Measurements from ENCODE around the gene ZNRF3. TPM values are rescaled to one million over a fixed set of nuclear protein-coding genes. Genes with fewer than 3 reads are reported as not detected.
A peak's percentile ranks its signal among the peaks of the same experiment; 100 is the strongest.

The ZNRF3 gene
- total RNA-seq, 2 donors from 2014 or later, result 7.9 to 11.5 TPM

GRCh38 chr22:29096736-29097669 is 213.6 kb downstream of the ZNRF3 start:
- Histone ChIP-seq H3K4me1 (peaks cover 0 to 38% of the 10 kb centered on the region in 2 donors), H3K36me3 (peaks cover 9% of the 10 kb centered on the region), H3K27me3 (no peaks in the 10 kb centered on the region), H3K4me3 (no peak overlapping the region), H3K9me3 (no peaks in the 10 kb centered on the region), H3K27ac (peak overlapping the region; percentile 70 to 89)
- TF ChIP-seq CTCF (IDR thresholded peaks at IDR 0.05), result no peak
- DNase-seq (ENCODE audit: low spot score), result no peak

- DNase-seq (ENCODE audit: low spot score), result no peak
- H3K4me1 ChIP-seq, result peaks cover 0 to 25% of the 10 kb centered on the region in 2 donors
- H3K27me3 ChIP-seq, result no peaks in the 10 kb centered on the region
- no peaks in the 10 kb centered on the region for H3K9me3 ChIP-seq
- no peak for TF ChIP-seq CTCF (IDR thresholded peaks at IDR 0.05)
- no peak overlapping the region for H3K27ac ChIP-seq
- H3K36me3 ChIP-seq, result peaks cover 9% of the 10 kb centered on the region
- no peak overlapping the region for H3K4me3 ChIP-seq
These were observed 214.9 kb downstream of the ZNRF3 start for GRCh38 chr22:29098296-29098695.

GRCh38 chr22:29102300-29102699 is 218.9 kb downstream of the ZNRF3 start:
- Histone ChIP-seq H3K27me3 (no peaks in the 10 kb centered on the region), H3K9me3 (no peaks in the 10 kb centered on the region), H3K4me3 (no peak overlapping the region), H3K27ac (no peak overlapping the region), H3K4me1 (no peaks in the 10 kb centered on the region), H3K36me3 (no peaks in the 10 kb centered on the region)
- no peak for TF ChIP-seq CTCF (IDR thresholded peaks at IDR 0.05)
- DNase-seq (ENCODE audit: low spot score), result no peak

GRCh38 chr22:29103121-29103520 is 219.7 kb downstream of the ZNRF3 start:
- no peaks in the 10 kb centered on the region for H3K27me3 ChIP-seq
- H3K4me1 ChIP-seq, result no peaks in the 10 kb centered on the region
- H3K36me3 ChIP-seq, result no peaks in the 10 kb centered on the region
- no peak for DNase-seq (ENCODE audit: low spot score)
- H3K4me3 ChIP-seq, result no peak overlapping the region
- no peaks in the 10 kb centered on the region for H3K9me3 ChIP-seq
- TF ChIP-seq CTCF (IDR thresholded peaks at IDR 0.05), result no peak
- H3K27ac ChIP-seq, result no peak overlapping the region

- DNase-seq (ENCODE audit: low spot score), result no peak
- Histone ChIP-seq H3K27me3 (no peaks in the 10 kb centered on the region), H3K9me3 (no peaks in the 10 kb centered on the region), H3K27ac (no peak overlapping the region), H3K36me3 (no peaks in the 10 kb centered on the region), H3K4me1 (peaks cover 0 to 12% of the 10 kb centered on the region in 2 donors), H3K4me3 (no peak overlapping the region)
- TF ChIP-seq CTCF (IDR thresholded peaks at IDR 0.05), result no peak
These were observed 222.1 kb downstream of the ZNRF3 start for GRCh38 chr22:29105468-29105867.

All from right atrium auricular region (tissue), 2 donors.